GM13977 (cell line): ENCODE results near the gene PARD3.

Experiments
- DNase-seq: peaks from one replicate; pipeline ENCODE4 v3.0.0; 2012; ENCODE audit warnings: low spot score
- in situ Hi-C: fragments of 300-500 bp; cut with MboI; formaldehyde crosslinking; loops from one replicate; pipeline ENCODE4 v1.12.0; 2022; ENCODE audit warnings: low sequenced_read_pairs, low pct_unique_long_range_greater_than_20kb, mixed read lengths, inconsistent platforms; ENCODE audit not compliant: unreplicated experiment
- TF ChIP-seq, protein P1 (sequence below): IDR thresholded peaks from 2 replicates; pipeline ENCODE4 v1.5.1; 2012; ENCODE audit warnings: mild to moderate bottlenecking, control low read depth; ENCODE audit not compliant: insufficient read depth; ENCODE audit errors: extremely low read depth, missing control alignments

The PARD3 gene

DNA sequence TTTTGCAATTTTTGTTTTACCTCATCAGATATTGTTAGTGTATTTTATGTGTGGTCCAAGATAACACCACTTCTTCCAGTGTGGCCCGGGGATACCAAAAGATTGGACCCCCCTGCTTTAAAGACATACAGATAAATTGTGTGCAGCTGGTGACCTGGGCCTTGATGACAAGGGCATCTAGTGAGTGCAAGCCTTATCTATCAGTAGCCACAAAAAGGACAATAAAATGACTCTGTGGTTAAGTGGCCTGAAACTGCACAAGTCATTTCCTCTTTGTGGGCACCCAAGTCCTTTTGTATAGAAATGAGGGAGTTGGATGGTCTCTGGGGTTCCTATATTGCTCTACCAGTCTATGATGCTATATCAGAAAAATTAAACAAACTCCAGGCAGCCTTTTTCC is 98.1 kb downstream of the PARD3 start:
- no peak for DNase-seq
- in situ Hi-C loops, result no loop called here
- TF ChIP-seq, protein P1, sequence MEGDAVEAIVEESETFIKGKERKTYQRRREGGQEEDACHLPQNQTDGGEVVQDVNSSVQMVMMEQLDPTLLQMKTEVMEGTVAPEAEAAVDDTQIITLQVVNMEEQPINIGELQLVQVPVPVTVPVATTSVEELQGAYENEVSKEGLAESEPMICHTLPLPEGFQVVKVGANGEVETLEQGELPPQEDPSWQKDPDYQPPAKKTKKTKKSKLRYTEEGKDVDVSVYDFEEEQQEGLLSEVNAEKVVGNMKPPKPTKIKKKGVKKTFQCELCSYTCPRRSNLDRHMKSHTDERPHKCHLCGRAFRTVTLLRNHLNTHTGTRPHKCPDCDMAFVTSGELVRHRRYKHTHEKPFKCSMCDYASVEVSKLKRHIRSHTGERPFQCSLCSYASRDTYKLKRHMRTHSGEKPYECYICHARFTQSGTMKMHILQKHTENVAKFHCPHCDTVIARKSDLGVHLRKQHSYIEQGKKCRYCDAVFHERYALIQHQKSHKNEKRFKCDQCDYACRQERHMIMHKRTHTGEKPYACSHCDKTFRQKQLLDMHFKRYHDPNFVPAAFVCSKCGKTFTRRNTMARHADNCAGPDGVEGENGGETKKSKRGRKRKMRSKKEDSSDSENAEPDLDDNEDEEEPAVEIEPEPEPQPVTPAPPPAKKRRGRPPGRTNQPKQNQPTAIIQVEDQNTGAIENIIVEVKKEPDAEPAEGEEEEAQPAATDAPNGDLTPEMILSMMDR, result no peak

DNA sequence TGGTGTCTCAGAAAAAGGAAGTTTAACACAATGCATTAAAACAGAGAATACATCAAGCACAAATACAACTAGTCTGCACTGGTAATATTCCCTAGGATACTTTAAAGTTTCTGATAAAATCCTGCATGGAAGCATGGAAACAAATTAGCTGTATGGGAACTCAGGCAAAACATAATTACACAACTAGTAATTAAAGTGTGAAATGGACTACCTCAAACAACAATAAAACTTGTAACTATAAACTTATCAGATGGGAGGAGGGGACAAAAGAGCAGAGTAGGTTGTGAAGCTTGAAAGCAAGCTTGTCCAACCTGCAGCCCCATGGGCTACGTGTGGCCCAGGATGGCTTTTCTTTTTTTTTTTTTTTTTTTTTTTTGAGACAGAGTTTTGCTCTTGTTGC is 98.9 kb downstream of the PARD3 start:
- TF ChIP-seq, protein P1, result no peak
- no peak for DNase-seq
- in situ Hi-C loops, result no loop called here

- in situ Hi-C loops, result no loop called here
- DNase-seq, result no peak
- TF ChIP-seq, protein P1, result no peak
These were observed 99.4 kb downstream of the PARD3 start for GRCh38 chr10:34715511-34716187.

DNA sequence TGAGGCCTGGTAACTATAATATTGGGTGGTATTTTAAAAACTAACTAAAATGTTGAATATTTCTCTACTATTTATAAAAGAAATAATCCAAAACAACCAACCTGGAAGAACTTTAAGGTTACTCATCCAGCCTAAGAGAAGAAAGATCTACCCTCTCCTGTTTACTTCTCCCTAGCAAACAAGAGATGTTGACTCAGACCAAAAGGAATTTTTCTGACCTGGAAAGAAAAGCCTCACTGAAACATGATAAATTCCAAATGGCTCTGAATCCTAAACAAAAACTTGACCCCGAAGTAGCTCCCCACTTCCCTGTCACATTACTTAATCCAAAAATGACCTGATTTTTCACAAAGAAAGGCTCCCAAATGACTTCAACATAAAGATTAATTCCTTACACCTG is 101.2 kb downstream of the PARD3 start:
- DNase-seq, result no peak

GRCh38 chr10:34711500-34711899 is 103.6 kb downstream of the PARD3 start:
- DNase-seq, result no peak
- TF ChIP-seq, protein P1, result no peak
- in situ Hi-C loops, result no loop called here

More for the DNA sequence above, 101.2 kb downstream of the PARD3 start:
- TF ChIP-seq, protein P1, result no peak
- in situ Hi-C loops, result no loop called here

GRCh38 chr10:34710391-34710751 is 104.7 kb downstream of the PARD3 start:
- TF ChIP-seq, protein P1, result no peak
- in situ Hi-C loops, result no loop called here
- DNase-seq, result no peak
